Measurements from ENCODE around the gene LMF1. TPM values are rescaled to one million over a fixed set of nuclear protein-coding genes. Genes with fewer than 3 reads are reported as not detected.

LMF1 gene
- total and polyA plus RNA-seq, 2 donors (not counting 1 experiment from before 2014, with no cell fraction given) = 36.4 to 63.2 TPM

DNA sequence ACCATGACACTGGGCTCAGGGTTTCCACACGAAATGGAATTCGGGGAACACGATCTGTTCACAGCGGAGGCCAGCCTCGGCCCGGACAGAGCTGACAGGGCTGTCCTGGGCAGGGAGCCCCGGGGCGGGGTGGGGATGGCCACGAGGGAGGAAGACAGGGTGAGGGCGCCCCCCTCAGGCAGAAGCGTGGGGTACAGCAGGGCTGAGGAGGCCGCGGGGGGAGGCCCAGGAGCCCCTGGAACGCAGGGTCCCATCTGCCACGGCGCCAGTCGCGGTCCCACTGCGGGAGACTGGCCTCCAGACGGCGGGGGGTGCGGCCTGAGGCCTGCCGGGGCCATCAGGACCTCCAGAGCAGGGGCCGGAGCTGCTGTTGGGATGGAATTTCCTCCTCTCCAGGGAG lies 75.9 kb downstream of the LMF1 start:
- Mint-ChIP-seq H3K4me1 (no peaks in the 10 kb centered on the region), H3K27me3 (no peaks in the 10 kb centered on the region), H3K9me3 (ENCODE audit: insufficient read depth) (no peaks in the 10 kb centered on the region), H3K4me3 (no peak overlapping the region), H3K27ac (no peak overlapping the region)
- no peak overlapping the region for H3K4me2 ChIP-seq (replicated peaks; ENCODE audit: low read depth, low read length, poor library complexity, severe bottlenecking)
- intact Hi-C loops (cut with micrococcal nuclease) = no loop called here
- no peak overlapping the region for H2AFZ ChIP-seq (ENCODE audit: insufficient read depth, low read depth, low read length, poor library complexity, severe bottlenecking)
- DNase-seq (no peak), ATAC-seq (ENCODE audit: low read depth) (no peak)
- H3K4me1 ChIP-seq (ENCODE audit: control insufficient read depth in 2 of 2, insufficient read depth in 2 of 2, low read length in 2 of 2) = no peaks in the 10 kb centered on the region
- TF ChIP-seq, protein P1, sequence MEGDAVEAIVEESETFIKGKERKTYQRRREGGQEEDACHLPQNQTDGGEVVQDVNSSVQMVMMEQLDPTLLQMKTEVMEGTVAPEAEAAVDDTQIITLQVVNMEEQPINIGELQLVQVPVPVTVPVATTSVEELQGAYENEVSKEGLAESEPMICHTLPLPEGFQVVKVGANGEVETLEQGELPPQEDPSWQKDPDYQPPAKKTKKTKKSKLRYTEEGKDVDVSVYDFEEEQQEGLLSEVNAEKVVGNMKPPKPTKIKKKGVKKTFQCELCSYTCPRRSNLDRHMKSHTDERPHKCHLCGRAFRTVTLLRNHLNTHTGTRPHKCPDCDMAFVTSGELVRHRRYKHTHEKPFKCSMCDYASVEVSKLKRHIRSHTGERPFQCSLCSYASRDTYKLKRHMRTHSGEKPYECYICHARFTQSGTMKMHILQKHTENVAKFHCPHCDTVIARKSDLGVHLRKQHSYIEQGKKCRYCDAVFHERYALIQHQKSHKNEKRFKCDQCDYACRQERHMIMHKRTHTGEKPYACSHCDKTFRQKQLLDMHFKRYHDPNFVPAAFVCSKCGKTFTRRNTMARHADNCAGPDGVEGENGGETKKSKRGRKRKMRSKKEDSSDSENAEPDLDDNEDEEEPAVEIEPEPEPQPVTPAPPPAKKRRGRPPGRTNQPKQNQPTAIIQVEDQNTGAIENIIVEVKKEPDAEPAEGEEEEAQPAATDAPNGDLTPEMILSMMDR (IDR thresholded peaks at IDR 0.05) = no peak
- no peaks in the 10 kb centered on the region for H3K79me2 ChIP-seq (ENCODE audit: control insufficient read depth, insufficient read depth, low read length)
- H3K9me3 ChIP-seq (ENCODE audit: control extremely low read depth in 1 of 3, control insufficient read depth in 2 of 3, insufficient read depth in 1 of 3, low read length in 2 of 3) = no peaks in the 10 kb centered on the region
- 93% methylated on average over 24 of the region's 24 CpGs for WGBS (ENCODE audit: insufficient coverage)
- H4K20me1 ChIP-seq (ENCODE audit: control insufficient read depth, insufficient read depth, low read length, poor library complexity, severe bottlenecking) = peaks cover 4% of the 10 kb centered on the region
- ChIA-PET POLR2A (no interaction called here), CTCF (no interaction called here)
- H3K36me3 ChIP-seq (replicated peaks in 1 of 2; ENCODE audit: control extremely low read depth in 1 of 2, control insufficient read depth in 1 of 2, extremely low read depth in 1 of 2, insufficient read depth in 2 of 2, low read length in 1 of 2) = peaks cover 0 to 5% of the 10 kb centered on the region in 2 experiments
- H3K27ac ChIP-seq (ENCODE audit: low read length in 2 of 2) = no peak overlapping the region
- no peaks in the 10 kb centered on the region for H3K27me3 ChIP-seq (replicated peaks in 1 of 4; ENCODE audit: control extremely low read depth in 1 of 4, control insufficient read depth in 3 of 4, insufficient read depth in 4 of 4, low read length in 3 of 4)
- no peak overlapping the region for H3K9ac ChIP-seq (ENCODE audit: low read length)
- no peak overlapping the region for H3K4me3 ChIP-seq (ENCODE audit: control extremely low read depth in 1 of 5, extremely low read depth in 1 of 5, insufficient read depth in 1 of 5, low read depth in 2 of 5, low read length in 4 of 5)

GRCh38 chr16:894136-894535 lies 76.6 kb downstream of the LMF1 start:
- Histone ChIP-seq H3K4me2 (replicated peaks; ENCODE audit: low read depth, low read length, poor library complexity, severe bottlenecking) (no peak overlapping the region), H3K27ac (ENCODE audit: low read length in 2 of 2) (no peak overlapping the region), H4K20me1 (ENCODE audit: control insufficient read depth, insufficient read depth, low read length, poor library complexity, severe bottlenecking) (peaks cover 4% of the 10 kb centered on the region), H3K4me1 (ENCODE audit: control insufficient read depth in 2 of 2, insufficient read depth in 2 of 2, low read length in 2 of 2) (no peaks in the 10 kb centered on the region), H3K9ac (ENCODE audit: low read length) (no peak overlapping the region), H3K27me3 (replicated peaks in 1 of 4; ENCODE audit: control extremely low read depth in 1 of 4, control insufficient read depth in 3 of 4, insufficient read depth in 4 of 4, low read length in 3 of 4) (no peaks in the 10 kb centered on the region), H3K4me3 (ENCODE audit: control extremely low read depth in 1 of 5, extremely low read depth in 1 of 5, insufficient read depth in 1 of 5, low read depth in 2 of 5, low read length in 4 of 5) (no peak overlapping the region), H3K9me3 (ENCODE audit: control extremely low read depth in 1 of 3, control insufficient read depth in 2 of 3, insufficient read depth in 1 of 3, low read length in 2 of 3) (no peaks in the 10 kb centered on the region), H2AFZ (ENCODE audit: insufficient read depth, low read depth, low read length, poor library complexity, severe bottlenecking) (no peak overlapping the region), H3K36me3 (replicated peaks in 1 of 2; ENCODE audit: control extremely low read depth in 1 of 2, control insufficient read depth in 1 of 2, extremely low read depth in 1 of 2, insufficient read depth in 2 of 2, low read length in 1 of 2) (peaks cover 0 to 5% of the 10 kb centered on the region in 2 experiments), H3K79me2 (ENCODE audit: control insufficient read depth, insufficient read depth, low read length) (no peaks in the 10 kb centered on the region)
- H3K27ac Mint-ChIP-seq = no peak overlapping the region
- H3K4me3 Mint-ChIP-seq = no peak overlapping the region
- no peak for ATAC-seq (ENCODE audit: low read depth)
- DNase-seq = no peak
- ChIA-PET CTCF (no interaction called here), POLR2A (no interaction called here)
- H3K4me1 Mint-ChIP-seq = no peaks in the 10 kb centered on the region
- H3K27me3 Mint-ChIP-seq = no peaks in the 10 kb centered on the region
- WGBS (ENCODE audit: insufficient coverage) = 88% methylated on average over 18 of the region's 27 CpGs
- intact Hi-C loops (cut with micrococcal nuclease) = no loop called here
- no peak for TF ChIP-seq EZH2 (IDR thresholded peaks at IDR 0.05; ENCODE audit: borderline replicate concordance, insufficient read depth, low read depth, low read length, poor library complexity, severe bottlenecking)
- TF ChIP-seq, protein P1 (IDR thresholded peaks at IDR 0.05) = no peak
- H3K9me3 Mint-ChIP-seq (ENCODE audit: insufficient read depth) = no peaks in the 10 kb centered on the region

All from B cell (primary cell).